ENCODE data around the gene FYCO1. TPM values are rescaled to one million over a fixed set of nuclear protein-coding genes. Genes with fewer than 3 reads are reported as not detected.

FYCO1 gene
- total RNA-seq, 3 donors from 2014 or later (not counting 1 experiment from before 2014, with no cell fraction given): 23.0 to 28.4 (median 27.5) TPM

DNA sequence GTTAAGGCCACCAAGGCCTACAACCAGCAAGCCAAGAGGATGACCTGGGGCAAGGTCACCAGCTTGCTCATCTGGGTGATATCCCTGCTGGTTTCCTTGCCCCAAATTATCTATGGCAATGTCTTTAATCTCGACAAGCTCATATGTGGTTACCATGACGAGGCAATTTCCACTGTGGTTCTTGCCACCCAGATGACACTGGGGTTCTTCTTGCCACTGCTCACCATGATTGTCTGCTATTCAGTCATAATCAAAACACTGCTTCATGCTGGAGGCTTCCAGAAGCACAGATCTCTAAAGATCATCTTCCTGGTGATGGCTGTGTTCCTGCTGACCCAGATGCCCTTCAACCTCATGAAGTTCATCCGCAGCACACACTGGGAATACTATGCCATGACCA lies 48.7 kb downstream of the FYCO1 start:
- no peaks in the 10 kb centered on the region for H3K9me3 ChIP-seq (ENCODE audit: control insufficient read depth, insufficient read depth, low read length)
- peaks cover 52% of the 10 kb centered on the region for H3K36me3 ChIP-seq (ENCODE audit: control insufficient read depth, insufficient read depth, low read length)
- DNase-seq (peak in 1 of 2 donors; percentile 38), ATAC-seq (no peak)
- H3K4me3 ChIP-seq (ENCODE audit: low read length): no peak overlapping the region
- TF ChIP-seq CTCF (IDR thresholded peaks at IDR 0.05): no peak
- no peaks in the 10 kb centered on the region for H3K27me3 ChIP-seq (ENCODE audit: control insufficient read depth, insufficient read depth, low read length)
- Mint-ChIP-seq H3K27ac (no peak overlapping the region), H3K27me3 (ENCODE audit: low read depth in 2 of 2) (no peaks in the 10 kb centered on the region), H3K4me1 (peaks cover 53 to 65% of the 10 kb centered on the region in 2 donors), H3K36me3 (no peaks in the 10 kb centered on the region), H3K4me3 (no peak overlapping the region), H3K9me3 (no peaks in the 10 kb centered on the region)
- H3K4me1 ChIP-seq (ENCODE audit: control insufficient read depth, insufficient read depth, low read length): peaks cover 85% of the 10 kb centered on the region
- 55% methylated on average over 3 of the region's 3 CpGs for WGBS (ENCODE audit: insufficient coverage)
- intact Hi-C loops (cut with micrococcal nuclease): no loop called here
- H3K27ac ChIP-seq (ENCODE audit: low read length): peak overlapping the region; percentile 9

- TF ChIP-seq CTCF (IDR thresholded peaks at IDR 0.05): no peak
- Histone ChIP-seq H3K4me1 (ENCODE audit: control insufficient read depth, insufficient read depth, low read length) (peaks cover 79% of the 10 kb centered on the region), H3K27me3 (ENCODE audit: control insufficient read depth, insufficient read depth, low read length) (no peaks in the 10 kb centered on the region), H3K27ac (ENCODE audit: low read length) (peak overlapping the region; percentile 59), H3K9me3 (ENCODE audit: control insufficient read depth, insufficient read depth, low read length) (no peaks in the 10 kb centered on the region), H3K36me3 (ENCODE audit: control insufficient read depth, insufficient read depth, low read length) (peaks cover 47% of the 10 kb centered on the region), H3K4me3 (ENCODE audit: low read length) (no peak overlapping the region)
- WGBS (ENCODE audit: insufficient coverage): 83% methylated on average over 1 of the region's 1 CpG
- H3K9me3 Mint-ChIP-seq: no peaks in the 10 kb centered on the region
- H3K36me3 Mint-ChIP-seq: no peaks in the 10 kb centered on the region
- intact Hi-C loops (cut with micrococcal nuclease): no loop called here
- H3K4me1 Mint-ChIP-seq: peaks cover 47 to 59% of the 10 kb centered on the region in 2 donors
- peak in 1 of 2 donors; percentile 43 for DNase-seq
- H3K27me3 Mint-ChIP-seq (ENCODE audit: low read depth in 2 of 2): no peaks in the 10 kb centered on the region
- H3K4me3 Mint-ChIP-seq: no peak overlapping the region
- no peak for ATAC-seq
- H3K27ac Mint-ChIP-seq: no peak overlapping the region
Observed at GRCh38 chr3:45946307-45946706, 49.3 kb downstream of the FYCO1 start.

- DNase-seq (peak in 1 of 2 donors; percentile 52), ATAC-seq (peak; percentile 41 to 53 (median 47))
- Histone ChIP-seq H3K36me3 (ENCODE audit: control insufficient read depth, insufficient read depth, low read length) (peaks cover 44% of the 10 kb centered on the region), H3K9me3 (ENCODE audit: control insufficient read depth, insufficient read depth, low read length) (no peaks in the 10 kb centered on the region), H3K4me1 (ENCODE audit: control insufficient read depth, insufficient read depth, low read length) (peaks cover 67% of the 10 kb centered on the region), H3K27me3 (ENCODE audit: control insufficient read depth, insufficient read depth, low read length) (no peaks in the 10 kb centered on the region), H3K27ac (ENCODE audit: low read length) (peak overlapping the region; percentile 59), H3K4me3 (ENCODE audit: low read length) (peak overlapping the region; percentile 34)
- Mint-ChIP-seq H3K4me3 (peak overlapping the region; percentile 40), H3K4me1 (peaks cover 34 to 47% of the 10 kb centered on the region in 2 donors), H3K9me3 (no peaks in the 10 kb centered on the region), H3K27me3 (ENCODE audit: low read depth in 2 of 2) (no peaks in the 10 kb centered on the region), H3K27ac (peak overlapping the region; percentile 31 to 62), H3K36me3 (peaks cover 8% of the 10 kb centered on the region)
- no peak for TF ChIP-seq CTCF (IDR thresholded peaks at IDR 0.05)
- 74% methylated on average over 5 of the region's 5 CpGs for WGBS (ENCODE audit: insufficient coverage)
- intact Hi-C loops (cut with micrococcal nuclease): no loop called here
Observed at GRCh38 chr3:45944830-45945620, 50.6 kb downstream of the FYCO1 start.

Data from natural killer cell (primary cell).